Tibial nerve (tissue), 4 donors: ENCODE data around the gene ST6GALNAC4.

Source experiments
- CTCF ChIP-seq, 5 experiments: fragments of 200-600 bp in 3 of 5; fragments of 450-650 bp in 2 of 5; sonication (generic) in 3 of 5; IDR thresholded peaks; one replicate each; pipeline ENCODE4 v1.5.1; 2016 to 2019; ENCODE audit warnings: antibody characterized with exemption in 5 of 5, mild to moderate bottlenecking in 3 of 5, moderate library complexity in 2 of 5
- EP300 ChIP-seq, 2 donors: sonication (generic); formaldehyde crosslinking; IDR thresholded peaks; one replicate each; pipeline ENCODE4 v1.6.1; 2017; ENCODE audit warnings: antibody characterized with exemption in 2 of 2, mild to moderate bottlenecking in 1 of 2
- POLR2A ChIP-seq, 2 donors: fragments of 450-650 bp; IDR thresholded peaks; one replicate each; pipeline ENCODE4 v1.6.1; 2017; ENCODE audit warnings: antibody characterized with exemption in 2 of 2, mild to moderate bottlenecking in 2 of 2, moderate library complexity in 2 of 2

DNA sequence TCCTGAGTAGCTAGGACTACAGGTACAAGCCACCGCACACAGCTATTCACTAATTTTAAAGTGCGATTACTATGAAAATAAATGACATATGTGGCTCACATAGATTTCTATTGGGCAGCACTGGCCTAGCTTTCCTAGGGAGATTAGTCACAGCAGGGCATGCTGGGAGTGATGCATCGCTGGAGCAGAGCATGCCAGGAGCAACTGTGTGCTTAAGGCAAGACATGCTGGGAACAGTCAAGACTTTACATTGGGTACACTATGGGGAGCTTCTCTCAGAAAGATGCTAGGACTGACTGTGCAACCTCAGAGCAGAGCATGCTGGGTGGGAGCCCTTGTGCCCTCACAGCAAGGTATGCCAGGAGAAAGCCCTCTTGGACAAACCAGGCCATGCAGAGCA lies 26.8 kb downstream of the ST6GALNAC4 start:
- TF ChIP-seq CTCF (IDR thresholded peaks at IDR 0.05) (no peak), POLR2A (IDR thresholded peaks at IDR 0.05) (no peak), EP300 (IDR thresholded peaks at IDR 0.05) (no peak)
